Keratinocyte (primary cell): ENCODE data around the gene DMD. TPM values are rescaled to one million over a fixed set of nuclear protein-coding genes. Genes with fewer than 3 reads are reported as not detected.

Experiments used
- DNase-seq: peaks from one replicate; pipeline ENCODE4 v3.0.0-alpha.2; 2011; ENCODE audit warnings: low read depth, missing footprints, low spot score
- FAIRE-seq: peaks from 2 replicates; lab custom pipeline; 2011; peaks lifted over from hg19 to GRCh38; lab: Jason Lieb, UNC
- H2AFZ ChIP-seq: 2 replicates; pipeline ENCODE4 v1.6.0; 2012; ENCODE audit warnings: low read length, control low read depth, inconsistent platforms; ENCODE audit not compliant: control insufficient read depth
- H3K27ac ChIP-seq: 2 replicates; pipeline ENCODE4 v1.5.1; 2011; ENCODE audit warnings: low read length; ENCODE audit not compliant: control insufficient read depth, insufficient read depth
- H3K27me3 ChIP-seq: 3 replicates; pipeline ENCODE4 v1.6.0; 2011; ENCODE audit warnings: low read length; ENCODE audit not compliant: control insufficient read depth, insufficient read depth; ENCODE audit errors: extremely low read depth
- H3K36me3 ChIP-seq, 2 experiments: 2 replicates in 1 of 2; 3 replicates in 1 of 2; pipeline ENCODE4 v1.5.1; 2011; ENCODE audit warnings: low read length in 2 of 2, mild to moderate bottlenecking in 1 of 2; ENCODE audit not compliant: control insufficient read depth in 2 of 2, insufficient read depth in 2 of 2; ENCODE audit errors: extremely low read depth in 1 of 2
- H3K4me1 ChIP-seq: 3 replicates; pipeline ENCODE4 v1.5.1; 2011; ENCODE audit warnings: low read length; ENCODE audit not compliant: control insufficient read depth, insufficient read depth; ENCODE audit errors: extremely low read depth
- H3K4me2 ChIP-seq: 3 replicates; pipeline ENCODE4 v1.6.0; 2011; ENCODE audit warnings: low read depth, low read length; ENCODE audit not compliant: control insufficient read depth, insufficient read depth; ENCODE audit errors: extremely low read depth
- H3K4me3 ChIP-seq, 3 experiments: fragments of 200-600 bp in 1 of 3; sonication (generic) in 1 of 3; 2 replicates in 2 of 3; 3 replicates in 1 of 3; pipeline ENCODE4 v1.5.1; 2011 to 2016; ENCODE audit warnings: low read length in 3 of 3, mild to moderate bottlenecking in 3 of 3, control low read depth in 2 of 3, inconsistent platforms in 1 of 3, low read depth in 1 of 3, mixed read lengths in 1 of 3, mixed run types in 1 of 3, moderate library complexity in 1 of 3; ENCODE audit not compliant: control insufficient read depth in 2 of 3, insufficient read depth in 2 of 3; ENCODE audit errors: extremely low read depth in 1 of 3
- H3K79me2 ChIP-seq: 2 replicates; pipeline ENCODE4 v1.6.0; 2012; ENCODE audit warnings: low read length; ENCODE audit not compliant: control insufficient read depth, insufficient read depth
- H3K9ac ChIP-seq: 3 replicates; pipeline ENCODE4 v1.6.0; 2011; ENCODE audit warnings: low read length; ENCODE audit not compliant: control insufficient read depth, insufficient read depth; ENCODE audit errors: extremely low read depth
- H3K9me1 ChIP-seq: 3 replicates; pipeline ENCODE4 v1.6.0; 2011; ENCODE audit warnings: low read length; ENCODE audit not compliant: control insufficient read depth, insufficient read depth; ENCODE audit errors: extremely low read depth
- H3K9me3 ChIP-seq: 2 replicates; pipeline ENCODE4 v1.5.1; 2012; ENCODE audit warnings: low read depth, low read length; ENCODE audit not compliant: control insufficient read depth
- H4K20me1 ChIP-seq: 3 replicates; pipeline ENCODE4 v1.6.0; 2011; ENCODE audit warnings: low read length; ENCODE audit not compliant: control insufficient read depth, insufficient read depth; ENCODE audit errors: extremely low read depth
- CTCF ChIP-seq, 3 experiments: IDR thresholded peaks in 1 of 3; conservative IDR thresholded peaks in 1 of 3; optimal IDR thresholded peaks in 1 of 3; 2 replicates in 2 of 3; 3 replicates in 1 of 3; pipeline versions ENCODE3 to v1.5.1; 2011; ENCODE audit warnings: low read length in 3 of 3, mild to moderate bottlenecking in 3 of 3, moderate library complexity in 2 of 3, control low read depth in 1 of 3, inconsistent platforms in 1 of 3; ENCODE audit not compliant: insufficient read depth in 2 of 3; ENCODE audit errors: extremely low read depth in 1 of 3
- EZH2 ChIP-seq: IDR thresholded peaks from one replicate; pipeline ENCODE4 v1.6.1; 2012; ENCODE audit warnings: inconsistent platforms, mild to moderate bottlenecking, low read length, moderate library complexity
- dilution Hi-C: fragments of 300-500 bp; cut with MboI; formaldehyde crosslinking; loops from one replicate; pipeline ENCODE4 v1.7.0; 2020; ENCODE audit warnings: low sequenced_read_pairs; ENCODE audit not compliant: extremely low pct_ligation_motif_present
- polyA plus RNA-seq, 5 experiments: library from polyadenylated mRNA; depleted of rRNA in 3 of 5; stranded (reverse) in 3 of 5; stranded (forward) in 1 of 5; unstranded in 1 of 5; fragments of >200 nt; gene quantifications; 1 replicate in 1 of 5; 2 replicates in 3 of 5; 3 replicates in 1 of 5; pipeline versions ENCODE4 v1.2.1 to v1.2.3, GENCODE V29; 2011 to 2012; ENCODE audit warnings: missing spikeins in 2 of 5, low read depth in 1 of 5, low replicate concordance in 1 of 5

DMD gene
- polyA plus RNA-seq, 1 donor (not counting 4 experiments of a cell fraction or from before 2014, with no cell fraction given): 8.9 TPM

DNA sequence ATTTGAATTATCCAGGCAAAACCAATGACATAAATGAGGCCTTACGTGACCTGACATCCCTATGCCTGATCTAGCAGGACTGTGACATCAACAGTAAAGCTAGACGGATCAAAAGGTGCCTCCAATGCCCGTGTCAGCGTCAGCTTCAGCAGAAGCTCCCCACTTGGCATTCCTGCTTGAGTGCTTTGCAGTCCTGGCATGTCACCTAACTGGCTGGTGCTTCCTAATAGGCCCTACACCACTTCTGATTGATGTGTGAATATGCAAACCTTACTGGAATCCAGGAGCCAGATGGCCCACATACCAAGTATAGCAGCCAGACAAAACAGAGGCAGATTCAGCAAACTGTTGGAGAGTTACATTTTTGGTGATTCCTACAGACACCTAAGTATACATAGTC is 224.2 kb downstream of the DMD start:
- H3K79me2 ChIP-seq: no peaks in the 10 kb centered on the region
- H3K4me3 ChIP-seq: no peak overlapping the region
- H3K4me1 ChIP-seq: no peaks in the 10 kb centered on the region
- H3K9me1 ChIP-seq: no peaks in the 10 kb centered on the region
- FAIRE-seq (no peak), DNase-seq (no peak)
- no peak overlapping the region for H3K27ac ChIP-seq
- H3K9me3 ChIP-seq: no peaks in the 10 kb centered on the region
- no peak overlapping the region for H3K9ac ChIP-seq
- H2AFZ ChIP-seq: no peak overlapping the region
- no peak for TF ChIP-seq CTCF (optimal IDR thresholded peaks at IDR 0.05 in 1 of 3, IDR thresholded peaks at IDR 0.05 in 1 of 3, conservative IDR thresholded peaks at IDR 0.05 in 1 of 3; ENCODE audit: extremely low read depth in 1 of 3, insufficient read depth in 2 of 3, low read length in 3 of 3)
- no peak for TF ChIP-seq EZH2
- dilution Hi-C loops: no loop called here
- H4K20me1 ChIP-seq: no peaks in the 10 kb centered on the region
- H3K4me2 ChIP-seq: no peak overlapping the region
- no peaks in the 10 kb centered on the region for H3K27me3 ChIP-seq
- H3K36me3 ChIP-seq: no peaks in the 10 kb centered on the region

GRCh38 chrX:32985544-32985943 is 225.8 kb downstream of the DMD start:
- Histone ChIP-seq H3K4me3 (no peak overlapping the region), H3K27ac (no peak overlapping the region), H3K79me2 (no peaks in the 10 kb centered on the region), H3K9me1 (no peaks in the 10 kb centered on the region), H3K4me2 (no peak overlapping the region), H3K27me3 (no peaks in the 10 kb centered on the region), H2AFZ (no peak overlapping the region), H3K9me3 (no peaks in the 10 kb centered on the region), H4K20me1 (no peaks in the 10 kb centered on the region), H3K36me3 (no peaks in the 10 kb centered on the region), H3K9ac (no peak overlapping the region), H3K4me1 (no peaks in the 10 kb centered on the region)
- dilution Hi-C loops: no loop called here
- FAIRE-seq (no peak), DNase-seq (no peak)
- TF ChIP-seq EZH2 (no peak), CTCF (optimal IDR thresholded peaks at IDR 0.05 in 1 of 3, IDR thresholded peaks at IDR 0.05 in 1 of 3, conservative IDR thresholded peaks at IDR 0.05 in 1 of 3; ENCODE audit: extremely low read depth in 1 of 3, insufficient read depth in 2 of 3, low read length in 3 of 3) (no peak)
